ENCODE measurements around the gene SMCO4.
"Not testable (repeated sequence)": the region's sequence is repeated elsewhere in the genome, so short reads cannot be mapped to it uniquely, and the experiment has no call there.

The SMCO4 gene

DNA sequence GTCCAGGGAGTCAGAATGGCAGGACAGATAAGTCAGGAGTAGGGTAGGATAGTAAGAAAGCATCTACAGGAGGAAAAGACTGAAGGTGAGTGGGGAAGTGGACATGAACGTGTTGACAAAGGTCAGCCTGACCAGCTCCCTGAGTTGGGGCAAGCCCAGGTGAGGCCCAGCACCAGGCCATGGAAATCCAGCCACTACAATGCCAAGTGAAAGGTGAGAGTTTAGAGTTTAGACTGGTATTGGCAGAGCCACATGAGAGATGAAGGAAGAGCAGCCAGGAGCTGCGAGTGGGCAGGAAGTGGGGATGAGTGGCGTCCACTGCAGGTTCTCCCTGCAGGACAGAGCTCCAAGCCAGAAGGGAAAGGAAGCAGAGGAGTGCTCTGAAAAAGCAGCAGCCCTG is 16.5 kb upstream of the SMCO4 start:
- no peak for DNase-seq

DNA sequence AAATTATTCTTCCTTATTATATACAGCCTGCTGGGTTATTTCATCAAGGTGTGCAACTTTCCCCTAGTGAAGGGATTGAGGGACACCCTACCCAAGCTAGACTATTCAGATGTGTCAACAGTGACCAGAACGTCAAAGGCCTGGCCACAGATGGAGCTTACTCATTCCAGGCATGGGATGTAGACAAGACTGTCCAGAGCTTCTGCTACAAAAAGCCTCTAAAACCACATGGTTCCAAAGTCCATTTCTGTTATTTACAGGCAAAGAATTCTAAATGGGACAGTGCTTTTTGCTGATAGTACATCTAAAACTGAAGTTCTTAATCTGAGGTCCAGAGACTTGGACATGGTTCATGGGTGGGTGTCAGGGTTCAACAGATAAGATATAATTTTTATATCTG is 9.7 kb upstream of the SMCO4 start:
- DNase-seq = no peak

DNA sequence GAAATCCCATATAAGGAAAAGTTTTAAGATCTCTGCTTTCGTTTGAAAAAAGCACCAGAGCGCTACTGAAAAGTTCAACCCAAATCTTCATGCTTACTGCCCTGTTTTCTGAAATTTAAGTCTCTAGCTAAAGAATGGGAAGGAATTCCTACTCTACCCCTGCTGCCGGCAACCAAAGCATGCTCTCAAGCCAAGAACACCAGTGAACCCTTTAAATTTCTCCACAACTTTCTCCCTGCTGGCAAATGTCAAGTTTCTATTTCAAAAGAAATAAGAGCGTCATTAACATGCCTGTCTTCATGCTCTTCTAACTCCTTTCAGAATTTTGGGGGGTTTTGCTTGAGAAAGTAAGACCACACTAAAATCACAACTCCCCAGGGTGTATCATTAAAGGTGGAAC is 6.8 kb upstream of the SMCO4 start:
- DNase-seq = no peak

DNA sequence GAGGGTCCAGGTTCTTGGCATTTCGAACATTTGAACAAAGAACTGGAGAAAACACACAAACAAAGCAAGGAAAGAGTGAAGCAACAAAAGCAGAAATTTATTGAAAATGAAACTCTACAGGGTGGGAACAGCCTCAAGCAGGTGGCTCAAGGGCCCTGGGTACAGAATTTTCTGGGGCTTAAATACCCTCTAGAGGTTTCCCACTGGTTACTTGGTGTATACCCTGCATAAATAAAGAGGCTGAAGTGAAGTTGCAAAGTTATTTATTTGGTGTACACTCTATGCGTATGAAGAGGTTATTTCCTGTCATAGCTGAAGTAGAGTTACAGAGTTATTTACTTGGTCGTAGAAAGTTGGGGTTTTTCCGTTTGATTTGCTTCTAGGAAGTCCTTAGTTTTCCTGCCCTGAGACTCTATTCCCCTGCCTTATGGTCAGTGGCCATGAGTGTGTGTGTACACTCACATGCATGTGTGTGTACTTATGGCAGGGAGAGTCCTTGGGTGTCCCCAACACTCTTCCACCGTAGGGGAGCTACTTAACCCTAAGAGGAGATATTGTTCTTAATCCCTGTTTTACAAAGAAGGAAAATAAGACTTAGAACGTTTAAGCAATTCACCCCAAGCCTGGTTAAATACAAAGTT is 5.6 kb upstream of the SMCO4 start:
- no peak for DNase-seq

DNA sequence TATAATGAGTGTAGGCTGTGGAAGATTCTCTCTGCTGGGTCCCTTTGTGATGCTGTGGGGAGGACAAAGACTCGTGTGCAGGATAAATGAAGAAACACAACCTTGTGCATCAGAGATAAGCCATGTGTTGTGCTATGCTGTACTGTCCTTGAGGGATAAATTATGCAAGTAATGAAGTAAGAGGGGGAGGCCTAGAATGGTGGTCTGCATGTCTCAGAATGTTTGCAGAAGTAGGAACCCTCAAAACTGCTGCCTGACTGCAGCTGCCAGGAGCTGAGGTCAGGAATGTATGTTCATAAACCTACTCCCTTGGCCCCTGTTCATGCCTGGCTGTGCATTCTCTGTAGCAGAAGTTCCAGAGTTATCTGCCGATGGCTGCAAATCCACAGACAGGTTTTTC is 4.6 kb upstream of the SMCO4 start:
- DNase-seq = no peak

DNA sequence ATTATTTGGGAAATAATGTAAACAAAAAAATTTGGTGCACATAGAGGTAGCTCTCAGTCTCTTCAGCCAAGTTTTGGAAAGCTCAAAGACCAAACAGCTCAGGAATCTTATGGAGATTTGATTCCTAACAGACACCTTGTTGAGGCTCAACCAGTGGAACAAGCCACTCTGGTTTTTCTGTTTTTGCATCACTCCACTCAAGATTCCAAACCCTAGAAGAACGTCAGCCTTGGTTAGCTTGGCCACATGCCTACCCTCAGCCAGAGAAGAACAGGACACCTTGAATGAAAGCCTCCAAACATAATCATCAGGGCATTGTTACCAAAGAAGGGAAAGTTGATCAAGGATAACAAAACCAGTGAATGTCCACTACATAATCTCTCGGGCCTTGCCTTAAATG is 3.8 kb upstream of the SMCO4 start:
- no peak for DNase-seq

DNA sequence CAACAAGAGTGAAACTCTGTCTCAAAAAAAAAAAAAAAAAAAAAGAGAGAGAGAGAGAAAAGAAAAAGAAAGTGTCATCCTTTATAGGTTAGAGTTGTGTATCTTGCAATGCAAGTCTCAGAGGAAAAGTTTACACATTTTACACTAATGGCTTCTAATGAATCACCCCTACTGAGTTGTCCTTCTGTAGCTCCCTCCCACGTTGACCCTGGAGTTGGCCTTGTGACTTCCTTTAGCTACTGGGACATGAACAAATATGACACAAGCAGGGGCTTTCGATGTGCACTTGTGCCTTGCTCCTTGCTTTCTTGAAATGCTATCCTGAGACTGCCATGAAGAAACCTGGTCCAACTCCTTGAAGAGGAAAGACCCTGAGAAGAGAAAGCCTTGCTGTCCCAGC is 2.4 kb upstream of the SMCO4 start:
- DNase-seq = no peak

DNA sequence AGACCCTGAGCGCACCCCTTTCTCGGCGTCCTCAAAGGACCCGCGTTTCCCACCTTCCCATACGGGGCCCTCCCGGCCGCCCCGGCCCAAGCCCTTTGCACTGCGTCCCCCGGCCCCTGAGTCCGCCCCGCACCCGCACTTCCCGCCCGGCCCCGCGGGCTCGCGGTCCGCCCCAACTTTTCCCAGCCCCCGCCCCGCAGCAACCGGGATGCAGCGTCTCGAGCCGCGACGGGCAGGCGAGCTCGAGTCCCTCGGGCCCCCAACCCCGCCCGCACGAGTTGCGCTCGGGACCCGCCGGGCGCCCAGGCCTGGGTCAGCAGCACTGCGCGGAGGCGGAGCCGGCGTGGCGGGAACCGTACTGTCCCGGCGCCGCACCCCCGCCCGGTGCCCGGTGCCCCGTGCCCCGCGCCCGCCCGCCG is 371 bp downstream of the SMCO4 start:
- DNase-seq = no peak

DNA sequence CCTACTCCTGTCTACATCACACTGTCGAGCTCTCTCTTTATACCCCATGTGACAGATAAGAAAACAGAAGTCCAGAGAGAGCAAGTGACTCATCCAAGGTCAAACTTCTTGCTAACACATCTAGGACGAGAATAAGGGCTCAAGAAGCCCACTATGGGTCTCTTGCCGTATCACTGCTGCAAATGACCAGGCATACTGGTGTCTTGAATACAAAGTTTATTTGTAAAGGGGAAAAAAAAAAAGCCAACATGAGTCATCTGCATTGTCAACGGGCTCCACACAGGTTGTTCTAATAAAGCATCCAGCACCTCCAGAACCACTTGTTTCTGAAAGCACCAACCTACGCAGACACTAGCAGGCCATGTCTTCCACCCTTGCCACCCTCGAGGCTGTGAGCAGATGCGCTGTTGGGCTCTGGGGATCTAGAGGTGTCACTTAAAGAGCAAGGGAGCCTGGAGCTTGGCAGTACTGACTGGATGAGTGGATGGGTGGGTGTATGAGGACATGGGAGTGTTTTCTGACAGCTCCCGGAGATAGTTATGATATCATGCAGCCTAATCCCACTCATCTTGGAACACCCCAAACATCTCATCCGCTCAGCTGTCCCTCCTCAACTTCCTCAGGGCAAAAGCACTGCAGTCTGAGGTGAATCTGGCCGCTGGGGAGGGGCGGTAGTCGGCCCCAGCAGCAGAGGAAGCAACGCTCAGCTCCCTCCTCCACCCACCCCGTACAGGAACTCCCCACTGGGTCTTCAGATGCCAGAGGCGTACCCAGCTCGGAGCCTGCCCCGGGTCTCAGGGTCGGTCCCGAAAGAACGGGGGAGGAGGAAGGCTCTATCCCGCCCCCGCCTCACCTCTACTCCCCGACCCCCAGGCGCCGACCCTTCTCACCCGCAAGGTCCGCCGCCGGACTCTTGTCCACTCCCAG is 1.0 kb downstream of the SMCO4 start:
- DNase-seq = peak; percentile 16

DNA sequence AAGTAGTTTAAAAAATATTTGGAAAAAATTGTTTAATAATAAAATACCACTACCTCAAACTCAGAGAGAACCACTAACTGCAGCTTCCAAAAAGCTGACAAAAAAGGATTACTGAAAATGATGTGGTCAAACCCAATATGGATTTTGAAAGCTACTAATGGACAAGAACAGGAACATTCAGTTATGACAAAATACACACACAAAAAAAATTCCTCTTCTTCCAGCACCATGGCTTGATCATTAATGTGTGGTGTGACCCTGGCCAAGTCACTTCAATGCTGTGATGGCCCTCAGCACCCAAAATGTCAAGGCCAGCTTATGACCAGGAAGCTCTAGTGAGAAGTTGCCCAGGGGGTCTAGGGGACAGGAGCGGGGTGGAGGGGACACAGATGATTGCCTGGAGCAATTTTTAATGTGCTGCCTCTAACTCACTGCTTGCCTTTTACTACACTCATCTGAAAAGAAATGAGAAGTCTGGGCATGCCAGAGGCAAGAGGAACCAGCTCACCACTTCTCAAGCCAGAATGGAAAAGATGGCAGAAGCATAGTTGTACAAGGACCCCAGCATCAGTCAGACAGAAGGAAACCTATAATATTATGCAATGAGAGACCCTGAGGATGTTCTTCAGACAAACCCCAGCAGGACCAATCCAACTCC is 2.2 kb downstream of the SMCO4 start:
- DNase-seq = no peak

DNA sequence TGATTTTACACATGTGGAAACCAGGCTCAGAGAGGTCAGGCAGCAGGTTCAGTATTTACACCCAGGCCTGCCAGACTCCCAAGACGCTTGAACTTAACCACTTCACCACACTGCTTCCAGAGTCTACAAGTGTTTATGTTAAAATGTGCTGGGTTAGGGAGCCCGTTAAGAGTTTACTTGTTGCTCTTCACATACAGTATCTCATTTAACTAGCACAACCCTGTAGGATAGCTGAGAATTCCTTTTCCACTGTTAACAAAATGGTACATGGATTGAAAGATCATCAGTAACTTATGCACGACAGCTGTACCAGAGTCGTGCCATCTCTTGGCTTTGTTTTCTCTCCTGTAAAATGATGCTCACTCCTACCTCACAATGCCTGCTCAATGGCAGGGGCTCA is 2.9 kb downstream of the SMCO4 start:
- no peak for DNase-seq

DNA sequence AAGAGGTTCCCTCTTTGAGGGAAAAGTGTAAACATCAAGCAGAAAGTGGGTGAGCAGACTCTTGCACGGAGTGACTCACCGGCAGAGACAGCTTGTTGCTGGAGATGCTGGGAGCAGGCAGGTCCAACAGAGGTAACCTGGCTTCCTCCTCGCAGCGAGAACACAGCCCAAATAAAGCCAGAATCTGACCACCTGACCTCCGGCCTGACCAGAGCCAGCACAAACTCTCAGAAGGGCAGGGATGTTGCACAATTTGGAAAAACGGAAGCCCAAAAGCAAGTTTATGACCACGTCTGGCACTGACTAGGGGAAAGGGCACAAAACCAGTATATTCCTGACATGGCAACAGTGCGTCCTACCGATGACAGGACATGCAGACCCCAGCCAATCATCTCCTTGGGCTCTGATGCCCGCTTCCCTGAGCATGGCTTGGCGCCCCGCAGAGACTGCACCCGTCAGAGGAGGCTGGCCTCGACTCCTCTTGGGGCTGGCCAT is 5.4 kb downstream of the SMCO4 start:
- DNase-seq = no peak

DNA sequence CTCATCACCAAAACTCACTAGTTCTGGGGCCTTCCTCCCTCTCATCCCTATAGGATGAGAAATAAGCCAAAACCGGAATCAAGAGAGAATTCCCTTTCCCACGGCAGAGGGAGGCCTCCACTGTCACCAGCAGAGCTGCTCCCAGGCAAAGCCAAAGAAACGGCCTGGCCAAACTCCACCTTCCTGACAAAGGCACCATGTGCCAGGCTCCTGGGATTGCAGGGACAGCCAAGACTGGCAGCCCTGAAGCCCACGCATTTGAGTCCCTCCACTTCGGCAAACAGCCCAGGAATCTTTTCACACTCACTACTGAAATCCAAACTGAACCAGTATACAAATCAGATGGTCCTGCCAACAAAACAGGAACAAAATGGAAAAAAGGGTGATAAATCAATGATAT is 6.1 kb downstream of the SMCO4 start:
- DNase-seq = no peak

DNA sequence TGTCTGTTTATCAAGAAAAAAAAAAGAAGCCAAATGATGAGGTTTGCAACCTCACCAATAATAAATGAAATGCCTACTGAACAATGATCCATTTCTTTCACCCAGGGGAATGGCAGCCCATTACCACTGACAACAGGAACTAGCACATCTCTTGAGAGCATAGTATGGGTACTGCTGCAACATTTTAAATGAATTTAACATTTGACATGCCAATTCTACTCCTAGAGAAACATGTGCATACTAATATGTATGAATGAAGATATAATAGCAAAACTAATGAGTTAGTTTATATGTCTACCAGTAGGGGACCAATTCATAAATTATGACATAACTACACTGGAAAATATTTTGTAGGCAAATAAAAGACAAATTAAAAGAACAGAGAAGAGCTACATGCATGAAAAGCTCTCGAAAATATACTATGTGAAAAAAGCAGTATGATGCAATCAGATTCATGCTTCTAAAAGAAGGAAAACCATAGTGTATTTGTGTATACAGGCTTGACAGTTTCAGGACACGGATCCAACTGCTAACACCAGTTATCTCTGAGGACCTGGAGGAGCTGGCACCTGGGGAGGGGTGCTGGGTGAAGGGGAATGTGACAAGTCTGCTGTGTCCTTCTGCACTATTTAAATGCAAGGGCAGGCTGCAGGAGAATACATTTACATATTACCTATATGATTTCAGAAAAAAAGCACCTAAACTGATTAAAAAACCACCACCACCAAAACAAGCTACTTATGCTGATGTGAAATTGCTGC is 6.9 kb downstream of the SMCO4 start:
- DNase-seq = no peak

DNA sequence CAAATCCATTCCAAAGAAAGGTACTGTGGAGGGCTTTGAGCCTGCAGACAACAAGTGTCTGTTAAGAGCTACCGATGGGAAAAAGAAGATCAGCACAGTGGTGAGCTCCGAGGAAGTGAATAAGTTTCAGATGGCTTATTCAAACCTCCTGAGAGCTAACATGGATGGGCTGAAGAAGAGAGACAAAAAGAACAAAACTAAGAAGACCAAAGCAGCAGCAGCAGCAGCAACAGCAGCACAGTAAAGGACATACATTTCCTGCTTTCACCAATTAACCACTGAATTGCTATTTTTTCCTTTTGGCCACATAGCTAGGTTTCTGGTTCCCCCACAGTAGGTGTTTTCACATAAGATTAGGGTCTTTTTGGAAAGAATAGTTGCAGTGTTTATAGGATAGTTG is 7.6 kb downstream of the SMCO4 start:
- not testable (repeated sequence) for DNase-seq

DNA sequence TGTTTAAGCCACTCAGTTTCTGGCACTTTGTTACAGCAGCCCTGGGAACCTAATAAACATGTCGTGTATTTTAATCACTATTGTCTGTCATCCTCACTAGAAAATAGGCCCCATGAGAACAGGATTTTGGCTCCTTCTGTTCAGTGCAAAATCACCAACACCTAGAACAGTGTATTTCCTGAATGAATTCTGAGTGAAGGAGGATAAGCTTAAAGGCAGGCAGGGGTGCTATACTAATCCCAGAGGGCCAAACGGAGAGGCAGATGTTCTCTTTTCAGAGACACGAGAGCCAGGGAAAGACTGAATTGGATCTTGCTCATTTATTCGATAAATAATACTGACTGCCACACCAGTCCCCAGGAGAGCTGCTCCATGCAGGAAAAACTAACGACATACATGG is 10.4 kb downstream of the SMCO4 start:
- DNase-seq = no peak

DNA sequence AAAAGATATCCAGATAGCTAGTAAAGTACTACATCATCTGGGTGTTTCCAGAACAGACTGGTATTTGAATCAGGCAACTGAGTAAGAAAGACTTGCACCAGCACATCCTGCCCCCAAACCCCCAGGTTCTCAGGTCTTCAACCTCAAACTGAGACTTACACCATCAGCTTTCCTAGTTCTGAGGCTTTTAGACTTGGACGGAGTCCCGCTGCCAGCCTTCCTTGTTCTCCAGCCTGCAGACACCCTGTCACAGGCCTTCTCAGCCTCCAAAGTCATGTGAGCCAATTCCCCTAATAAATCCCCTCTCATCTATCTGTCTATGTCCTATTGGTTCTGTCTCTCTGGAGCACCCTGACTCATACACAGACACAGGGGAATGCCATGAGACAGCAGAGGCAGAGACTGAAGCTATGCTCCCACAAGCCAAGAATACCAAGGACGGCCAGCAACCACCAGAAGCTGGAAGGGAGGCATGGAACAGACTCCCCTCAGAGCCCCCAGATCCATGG is 10.9 kb downstream of the SMCO4 start:
- DNase-seq = no peak

DNA sequence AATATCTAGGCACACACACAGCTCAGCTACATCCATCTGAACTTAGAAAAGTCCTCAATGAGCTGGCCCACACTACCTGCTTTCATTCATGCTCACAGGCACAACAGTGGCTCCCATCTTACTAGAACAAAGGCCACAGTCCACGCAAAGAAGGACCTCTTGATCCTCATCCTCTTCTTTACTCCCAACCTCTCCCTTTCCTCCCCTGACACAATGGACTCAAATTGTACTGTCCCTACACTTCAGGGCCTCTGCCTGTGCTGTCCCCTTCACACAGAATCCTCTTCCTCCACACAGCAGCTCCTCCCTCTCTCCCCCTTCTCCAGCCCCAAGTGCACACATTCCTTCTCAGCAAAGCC is 12.7 kb downstream of the SMCO4 start:
- no peak for DNase-seq

DNA sequence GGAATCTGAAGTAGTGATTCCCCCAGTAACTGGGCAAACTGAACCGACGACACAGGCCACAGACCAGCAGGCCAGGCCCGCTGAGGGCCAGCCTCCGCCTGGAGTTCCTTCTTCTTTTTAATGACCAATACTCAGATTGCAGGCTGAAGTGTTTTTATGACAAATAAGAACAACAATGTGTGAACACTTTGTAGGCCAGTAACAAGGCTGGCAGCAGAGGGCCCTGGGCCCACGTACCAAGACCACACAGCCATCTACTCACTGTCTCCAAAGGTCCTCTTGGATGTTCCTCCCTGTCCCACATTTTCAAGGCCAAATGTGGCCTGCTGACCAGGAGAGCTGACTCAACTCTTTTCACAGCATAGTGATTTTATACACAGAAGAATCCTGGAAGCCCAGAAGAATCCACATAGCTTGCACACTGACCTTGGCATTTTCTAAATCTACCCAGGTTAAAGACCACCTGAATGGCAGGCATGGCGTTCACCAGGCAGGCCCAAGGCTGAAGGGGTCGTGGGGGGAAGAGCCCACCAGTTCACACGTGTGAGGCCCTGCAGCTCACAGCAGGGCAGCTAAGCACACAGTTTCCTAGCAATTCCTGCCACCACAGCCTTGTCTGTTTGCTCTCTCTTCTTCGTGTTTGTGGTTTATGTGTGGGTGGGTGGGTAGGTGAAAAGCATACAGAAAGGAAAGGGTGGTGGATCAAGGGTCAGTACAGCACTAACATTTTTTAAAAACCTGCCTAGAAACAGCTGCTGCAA is 13.3 kb downstream of the SMCO4 start:
- no peak for DNase-seq

DNA sequence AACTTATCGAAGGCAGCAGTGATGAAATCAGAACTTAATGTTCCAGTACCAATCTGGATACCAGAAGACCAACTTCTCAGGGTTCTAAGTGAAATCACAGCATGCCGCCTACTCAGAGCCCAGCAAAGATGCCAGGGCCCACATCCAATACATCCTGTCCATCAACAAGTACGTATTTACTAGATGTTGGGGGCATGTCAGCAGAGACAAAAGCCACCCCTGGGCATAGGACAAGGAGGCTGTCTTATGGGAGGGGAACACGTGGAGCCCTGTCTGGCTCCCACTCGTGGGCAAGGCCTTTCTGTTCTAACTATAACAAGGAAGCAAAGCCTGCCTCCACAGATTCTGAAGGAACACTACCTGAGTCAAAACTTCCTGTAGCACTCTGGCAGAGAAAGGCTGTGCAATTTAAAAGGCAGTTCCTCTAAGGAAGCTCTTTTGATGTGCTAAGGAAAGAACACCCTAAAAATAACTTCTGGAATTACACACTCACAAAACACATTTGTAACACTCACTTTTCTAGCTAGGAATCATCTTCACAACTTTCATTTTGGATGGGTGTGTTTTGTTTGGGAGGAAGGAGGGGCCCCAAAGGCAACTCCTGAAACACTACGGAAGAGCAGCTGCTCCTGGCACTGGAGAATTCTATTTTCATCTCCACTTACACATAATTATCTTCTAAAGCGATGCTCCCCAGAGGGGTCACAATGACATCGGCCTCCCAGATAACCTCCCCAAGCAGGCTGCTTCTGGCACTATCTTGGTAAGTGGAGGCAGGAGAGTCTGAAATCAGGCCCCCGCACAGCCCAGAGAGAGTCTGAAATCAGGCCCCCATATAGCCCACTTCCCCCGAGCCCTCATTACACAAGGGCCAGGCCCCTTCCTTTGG is 14.2 kb downstream of the SMCO4 start:
- no peak for DNase-seq

DNA sequence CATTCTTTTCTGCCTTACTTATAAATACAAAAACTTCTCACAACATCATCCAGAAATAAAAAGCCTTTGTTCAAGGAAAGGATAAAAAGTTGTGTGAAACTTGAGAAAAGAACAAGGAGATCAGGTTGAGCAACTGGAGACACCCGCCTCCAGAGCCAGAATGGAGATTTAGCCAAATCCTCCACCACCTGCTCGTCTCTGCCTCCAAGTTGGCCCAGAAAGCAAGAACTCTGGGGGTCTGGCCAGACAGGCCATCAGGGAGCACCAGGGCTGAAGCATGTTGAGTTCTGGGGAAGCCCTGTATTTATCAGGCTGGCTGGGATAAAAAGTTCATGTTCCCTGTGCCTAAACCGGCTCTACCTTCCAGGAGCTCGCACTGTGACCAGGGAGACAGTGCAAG is 14.9 kb downstream of the SMCO4 start:
- DNase-seq = no peak
